ENCODE data around the gene MAP7. TPM values are rescaled to one million over a fixed set of nuclear protein-coding genes. Genes with fewer than 3 reads are reported as not detected.

The MAP7 gene
- total and polyA plus RNA-seq, 2 experiments from 2014 or later = 4.1 to 13.8 TPM

DNA sequence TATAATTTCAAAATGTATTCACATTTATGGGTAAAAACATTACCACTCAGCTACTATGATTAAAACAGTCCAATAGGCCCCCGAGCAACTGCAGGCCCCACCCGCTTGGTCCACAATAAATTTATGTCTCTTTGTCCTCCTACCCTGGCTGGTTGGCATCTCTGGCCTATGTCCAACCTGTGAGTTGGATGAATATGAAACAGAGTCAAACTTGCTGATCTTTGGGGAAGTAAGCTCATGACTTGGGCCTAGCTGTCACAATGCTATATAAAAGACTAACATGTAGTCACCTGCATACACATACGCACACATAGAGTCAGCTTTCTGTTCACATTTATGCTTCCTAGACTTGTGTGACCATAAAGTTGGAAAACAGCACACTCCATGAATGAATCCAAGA is 20.5 kb downstream of the MAP7 start:
- Histone ChIP-seq H3K9me3 (ENCODE audit: low read depth) (no peaks in the 10 kb centered on the region), H3K27ac (no peak overlapping the region), H3K4me1 (ENCODE audit: low read depth) (no peaks in the 10 kb centered on the region), H3K4me3 (no peak overlapping the region), H3K36me3 (no peaks in the 10 kb centered on the region), H3K27me3 (no peaks in the 10 kb centered on the region)
- TF ChIP-seq, protein P1, sequence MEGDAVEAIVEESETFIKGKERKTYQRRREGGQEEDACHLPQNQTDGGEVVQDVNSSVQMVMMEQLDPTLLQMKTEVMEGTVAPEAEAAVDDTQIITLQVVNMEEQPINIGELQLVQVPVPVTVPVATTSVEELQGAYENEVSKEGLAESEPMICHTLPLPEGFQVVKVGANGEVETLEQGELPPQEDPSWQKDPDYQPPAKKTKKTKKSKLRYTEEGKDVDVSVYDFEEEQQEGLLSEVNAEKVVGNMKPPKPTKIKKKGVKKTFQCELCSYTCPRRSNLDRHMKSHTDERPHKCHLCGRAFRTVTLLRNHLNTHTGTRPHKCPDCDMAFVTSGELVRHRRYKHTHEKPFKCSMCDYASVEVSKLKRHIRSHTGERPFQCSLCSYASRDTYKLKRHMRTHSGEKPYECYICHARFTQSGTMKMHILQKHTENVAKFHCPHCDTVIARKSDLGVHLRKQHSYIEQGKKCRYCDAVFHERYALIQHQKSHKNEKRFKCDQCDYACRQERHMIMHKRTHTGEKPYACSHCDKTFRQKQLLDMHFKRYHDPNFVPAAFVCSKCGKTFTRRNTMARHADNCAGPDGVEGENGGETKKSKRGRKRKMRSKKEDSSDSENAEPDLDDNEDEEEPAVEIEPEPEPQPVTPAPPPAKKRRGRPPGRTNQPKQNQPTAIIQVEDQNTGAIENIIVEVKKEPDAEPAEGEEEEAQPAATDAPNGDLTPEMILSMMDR (IDR thresholded peaks at IDR 0.05; ENCODE audit: low read depth, low read length) = no peak
- DNase-seq (ENCODE audit: low read depth in 1 of 2, low spot score in 1 of 2) = no peak

DNA sequence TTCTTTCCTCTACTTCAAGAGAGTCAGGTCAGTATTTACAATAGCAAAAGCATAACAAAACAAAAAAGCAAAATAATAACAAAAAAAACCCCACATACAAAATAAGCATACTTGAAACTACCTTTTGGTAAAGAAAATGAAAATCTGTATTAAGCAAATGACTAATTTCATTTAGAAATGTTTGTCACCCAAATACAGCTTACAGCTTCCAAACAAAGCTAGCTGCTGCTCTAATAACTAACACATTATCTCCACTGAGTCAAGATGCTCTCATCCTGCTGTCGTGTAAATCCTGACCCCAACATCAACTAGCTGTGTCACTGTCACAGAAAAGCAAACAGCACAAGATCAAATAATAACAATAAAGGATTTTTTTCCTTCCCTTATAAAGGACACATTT is 21.7 kb downstream of the MAP7 start:
- no peaks in the 10 kb centered on the region for H3K9me3 ChIP-seq (ENCODE audit: low read depth)
- TF ChIP-seq, protein P1 (IDR thresholded peaks at IDR 0.05; ENCODE audit: low read depth, low read length) = no peak
- H3K27ac ChIP-seq = no peak overlapping the region
- H3K4me3 ChIP-seq = no peak overlapping the region
- no peak for DNase-seq (ENCODE audit: low read depth in 1 of 2, low spot score in 1 of 2)
- no peaks in the 10 kb centered on the region for H3K4me1 ChIP-seq (ENCODE audit: low read depth)
- H3K27me3 ChIP-seq = no peaks in the 10 kb centered on the region
- H3K36me3 ChIP-seq = no peaks in the 10 kb centered on the region

DNA sequence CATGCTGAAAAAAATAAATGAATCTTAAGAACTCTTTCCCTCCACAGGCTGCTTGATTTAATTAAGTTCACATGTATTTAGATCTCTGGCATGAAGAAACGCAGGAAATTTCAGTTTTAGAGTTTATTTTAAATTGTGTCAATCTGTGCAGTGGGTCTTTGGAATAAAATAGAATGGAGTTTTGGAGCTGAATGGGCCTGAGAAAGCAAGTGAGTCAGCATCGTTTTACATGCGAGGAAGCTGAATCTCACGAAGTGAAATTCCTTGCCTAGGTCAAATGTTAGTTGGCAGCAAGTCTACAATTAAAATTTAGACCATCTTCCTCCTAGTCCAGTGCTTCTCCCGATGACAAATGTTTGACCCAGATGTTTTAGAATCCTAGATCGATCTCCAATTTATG is 22.4 kb downstream of the MAP7 start:
- no peak overlapping the region for H3K4me3 ChIP-seq
- H3K36me3 ChIP-seq = no peaks in the 10 kb centered on the region
- TF ChIP-seq, protein P1 (IDR thresholded peaks at IDR 0.05; ENCODE audit: low read depth, low read length) = no peak
- no peaks in the 10 kb centered on the region for H3K9me3 ChIP-seq (ENCODE audit: low read depth)
- H3K4me1 ChIP-seq (ENCODE audit: low read depth) = no peaks in the 10 kb centered on the region
- no peak for DNase-seq (ENCODE audit: low read depth in 1 of 2, low spot score in 1 of 2)
- no peaks in the 10 kb centered on the region for H3K27me3 ChIP-seq
- no peak overlapping the region for H3K27ac ChIP-seq

DNA sequence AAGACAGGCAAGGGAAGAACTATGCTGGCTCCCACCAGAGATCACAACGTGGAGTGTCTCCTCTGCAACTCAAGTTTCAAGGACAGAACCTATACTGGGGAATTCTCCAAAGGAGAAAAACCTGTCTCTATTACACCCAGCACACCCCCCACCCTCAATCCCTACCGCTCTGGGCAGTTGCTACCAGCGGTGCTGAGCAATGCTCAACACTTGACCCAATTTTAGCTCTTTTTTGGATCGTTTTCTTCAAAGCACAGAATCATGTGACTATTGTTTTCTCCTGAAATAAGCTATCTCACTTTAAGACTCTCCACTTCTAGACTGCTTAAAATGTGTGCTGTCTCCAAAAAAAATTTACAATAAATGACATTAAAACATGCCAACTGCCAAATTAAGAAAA is 23.3 kb downstream of the MAP7 start:
- Histone ChIP-seq H3K27me3 (no peaks in the 10 kb centered on the region), H3K4me1 (ENCODE audit: low read depth) (no peaks in the 10 kb centered on the region), H3K9me3 (ENCODE audit: low read depth) (no peaks in the 10 kb centered on the region), H3K36me3 (no peaks in the 10 kb centered on the region), H3K27ac (no peak overlapping the region), H3K4me3 (no peak overlapping the region)
- DNase-seq (ENCODE audit: low read depth in 1 of 2, low spot score in 1 of 2) = no peak
- TF ChIP-seq, protein P1 (IDR thresholded peaks at IDR 0.05; ENCODE audit: low read depth, low read length) = no peak

DNA sequence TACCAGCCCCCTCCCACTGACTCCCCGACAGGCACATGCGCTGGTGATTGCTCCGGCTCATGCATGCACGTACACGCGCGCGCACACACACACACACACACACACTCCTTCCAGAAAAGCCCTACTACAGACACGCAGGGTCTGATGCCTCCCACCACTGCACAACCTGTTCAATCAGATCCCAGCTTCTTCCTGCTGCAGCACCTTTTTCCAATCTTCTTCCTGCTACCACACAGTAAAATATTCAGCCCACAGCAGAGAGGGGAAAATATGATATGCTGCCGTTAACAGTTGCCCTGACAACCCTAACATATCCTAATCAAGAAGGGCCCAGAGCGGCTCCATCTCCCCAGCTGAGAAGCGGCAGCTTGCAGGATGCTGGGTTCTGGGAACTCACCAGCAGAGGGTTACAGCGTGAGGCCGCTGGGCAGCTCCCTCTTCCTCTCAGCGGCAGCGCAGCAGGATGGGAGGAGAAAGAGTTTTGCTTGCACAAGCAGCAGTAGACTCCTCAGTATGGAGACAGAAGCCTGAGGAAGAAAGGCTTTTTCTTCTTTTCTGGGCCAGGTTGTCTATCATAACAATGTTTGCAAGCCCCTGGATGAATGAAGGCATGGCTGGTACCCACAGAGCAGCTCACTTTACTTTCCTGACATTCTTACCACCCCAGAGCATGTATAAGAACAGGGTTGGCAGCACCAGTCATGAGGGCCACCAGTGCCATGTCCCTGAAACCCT is 23.9 kb downstream of the MAP7 start:
- DNase-seq (ENCODE audit: low read depth in 1 of 2, low spot score in 1 of 2) = peak; percentile 69 to 81
- H3K36me3 ChIP-seq = no peaks in the 10 kb centered on the region

More for the DNA sequence above, 23.9 kb downstream of the MAP7 start:
- Histone ChIP-seq H3K4me1 (ENCODE audit: low read depth) (no peaks in the 10 kb centered on the region), H3K27ac (no peak overlapping the region), H3K9me3 (ENCODE audit: low read depth) (no peaks in the 10 kb centered on the region), H3K27me3 (no peaks in the 10 kb centered on the region), H3K4me3 (no peak overlapping the region)
- TF ChIP-seq, protein P1 (IDR thresholded peaks at IDR 0.05; ENCODE audit: low read depth, low read length) = peak; percentile 55
